Measurements from ENCODE around the gene SCFD2.

GRCh38 chr4:52904421-52904820 is 461.4 kb downstream of the SCFD2 start:
- TF ChIP-seq CTCF (conservative IDR thresholded peaks at IDR 0.05; ENCODE audit: low read depth, low read length) (no peak), EZH2 (IDR thresholded peaks at IDR 0.05; ENCODE audit: borderline replicate concordance, low read depth, low read length, poor library complexity, severe bottlenecking) (no peak)

Measured in A673 (cell line).